HCT116 (cell line): ENCODE measurements around the gene C9orf43. TPM values are rescaled to one million over a fixed set of nuclear protein-coding genes. Genes with fewer than 3 reads are reported as not detected.

ENCODE experiments used
- ATAC-seq: fragments of 200-7000 bp; cut with Tn5 transposase; 2 replicates; pipeline ENCODE4 v1.9.1; 2020; ENCODE audit warnings: mild to moderate bottlenecking, moderate library complexity
- BruUV-seq: library from RNA; stranded (reverse); fragments of 400-500 nt; replicated peaks from 2 replicates; lab custom pipeline; 2021; lab: Mats Ljungman, UMichigan
- CTCF ChIA-PET: fragments of 300-600 bp; sonication (Branson Sonifier 250); formaldehyde crosslinking; loops from one replicate; lab custom pipeline; 2021; ENCODE audit warnings: antibody characterized with exemption; lab: Charles Lee
- POLR2A ChIA-PET: fragments of 300-600, 350-600 bp; sonication (Branson Sonifier 250); formaldehyde crosslinking; loops from one replicate; lab custom pipeline; 2021; ENCODE audit warnings: antibody characterized with exemption; lab: Charles Lee
- RAD21 ChIA-PET, 2 experiments: fragments of 300-600 bp; sonication (Branson Sonifier 250); formaldehyde crosslinking; loops; one replicate each; lab custom pipeline; 2023; ENCODE audit warnings: low total read pairs in 2 of 2; ENCODE audit not compliant: uncharacterized antibody in 2 of 2, unreplicated experiment in 2 of 2, low non-redundant PET in 1 of 2; lab: Charles Lee
- DNase-seq: peaks from one replicate; pipeline ENCODE4 v3.0.0-alpha.2; 2010; ENCODE audit warnings: low read depth, low spot score
- H2AFZ ChIP-seq: fragments of 200-600 bp; shearing (Covaris generic), sonication (generic); 2 replicates; pipeline ENCODE4 v1.6.1; 2017; ENCODE audit warnings: low read depth, mixed run types, mixed read lengths, antibody characterized with exemption, low read length; ENCODE audit not compliant: poor library complexity, severe bottlenecking
- H3K27ac ChIP-seq: 2 replicates; pipeline ENCODE4 v1.5.1; 2012; ENCODE audit warnings: low read depth, low read length
- H3K27me3 ChIP-seq: fragments of 200-600 bp; sonication (generic); 2 replicates; pipeline ENCODE4 v1.6.1; 2016; ENCODE audit warnings: mixed run types, low read length, mixed read lengths; ENCODE audit not compliant: insufficient read depth
- H3K36me3 ChIP-seq, 2 experiments: fragments of 200-500 bp in 1 of 2; fragments of 200-600 bp in 1 of 2; sonication (Bioruptor generic) in 1 of 2; sonication (generic) in 1 of 2; 2 replicates each; pipeline versions ENCODE4 v1.5.1 to v1.6.1; 2014 to 2016; ENCODE audit warnings: low read length in 2 of 2, inconsistent platforms in 1 of 2, mixed read lengths in 1 of 2, mixed run types in 1 of 2; ENCODE audit not compliant: insufficient read depth in 2 of 2, control insufficient read depth in 1 of 2
- H3K4me1 ChIP-seq, 2 experiments: fragments of 200-600 bp in 1 of 2; sonication (generic) in 1 of 2; 2 replicates each; pipeline versions ENCODE4 v1.5.1 to v1.6.1; 2012 to 2017; ENCODE audit warnings: low read length in 2 of 2, inconsistent platforms in 1 of 2, mild to moderate bottlenecking in 1 of 2, mixed read lengths in 1 of 2, mixed run types in 1 of 2, moderate library complexity in 1 of 2; ENCODE audit not compliant: insufficient read depth in 2 of 2, control insufficient read depth in 1 of 2
- H3K4me2 ChIP-seq: fragments of 200-600 bp; sonication (generic); 2 replicates; pipeline ENCODE4 v1.6.1; 2017; ENCODE audit warnings: mixed run types, low read length, mixed read lengths
- H3K4me3 ChIP-seq, 2 experiments: fragments of 200-600 bp in 1 of 2; sonication (generic) in 1 of 2; replicated peaks in 1 of 2; 2 replicates each; pipeline ENCODE4 v1.5.1; 2011 to 2016; ENCODE audit warnings: low read length in 2 of 2, control low read depth in 1 of 2, low read depth in 1 of 2, mild to moderate bottlenecking in 1 of 2, mixed read lengths in 1 of 2, mixed run types in 1 of 2
- H3K79me2 ChIP-seq: fragments of 200-600 bp; sonication (generic); 2 replicates; pipeline ENCODE4 v1.6.1; 2017; ENCODE audit warnings: mild to moderate bottlenecking, mixed run types, low read length, moderate library complexity, mixed read lengths; ENCODE audit not compliant: insufficient read depth
- H3K9ac ChIP-seq: fragments of 200-600 bp; sonication (generic); 2 replicates; pipeline ENCODE4 v1.6.1; 2016; ENCODE audit warnings: low read length, mixed read lengths
- H3K9me2 ChIP-seq: fragments of 200-600 bp; sonication (generic), shearing (Covaris generic); 2 replicates; pipeline ENCODE4 v1.6.1; 2017; ENCODE audit warnings: mixed run types, mild to moderate bottlenecking, moderate library complexity; ENCODE audit not compliant: insufficient read depth
- H3K9me3 ChIP-seq, 2 experiments: fragments of 200-500 bp in 1 of 2; fragments of 200-600 bp in 1 of 2; sonication (Bioruptor generic) in 1 of 2; sonication (generic) in 1 of 2; 2 replicates each; pipeline ENCODE4 v1.6.1; 2014 to 2017; ENCODE audit warnings: low read length in 2 of 2, mixed read lengths in 2 of 2, inconsistent platforms in 1 of 2, low read depth in 1 of 2, mild to moderate bottlenecking in 1 of 2, mixed run types in 1 of 2, moderate library complexity in 1 of 2; ENCODE audit not compliant: control insufficient read depth in 1 of 2, insufficient read depth in 1 of 2
- H4K20me1 ChIP-seq: fragments of 200-600 bp; sonication (generic), shearing (Covaris generic); 2 replicates; pipeline ENCODE4 v1.6.1; 2017; ENCODE audit warnings: mixed run types, mild to moderate bottlenecking, moderate library complexity; ENCODE audit not compliant: insufficient read depth
- EZH2 ChIP-seq: fragments of 200-600 bp; sonication (generic); IDR thresholded peaks from 2 replicates; pipeline ENCODE4 v1.6.1; 2017; ENCODE audit warnings: antibody characterized with exemption, mixed run types
- FOSL1 ChIP-seq: IDR thresholded peaks from 2 replicates; pipeline ENCODE4 v1.6.1; 2012; ENCODE audit warnings: low read depth
- POLR2A ChIP-seq: IDR thresholded peaks from 2 replicates; pipeline ENCODE4 v1.7.0; 2011; ENCODE audit warnings: borderline replicate concordance; ENCODE audit not compliant: insufficient read depth, insufficient read length; ENCODE audit errors: extremely low read depth
- RAD21 ChIP-seq: IDR thresholded peaks from 2 replicates; pipeline ENCODE4 v1.6.1; 2012; ENCODE audit warnings: low read depth, mild to moderate bottlenecking
- SIN3A ChIP-seq: IDR thresholded peaks from 2 replicates; pipeline ENCODE4 v1.6.1; 2012; ENCODE audit warnings: low read depth
- intact Hi-C: fragments of 100-400 bp; cut with micrococcal nuclease; formaldehyde crosslinking; loops from 2 replicates; pipeline ENCODE4 v1.10.0; 2022
- total RNA-seq: library from RNA; stranded (reverse); gene quantifications from one replicate; pipeline ENCODE4 v1.2.1, GENCODE V29; 2021; ENCODE audit not compliant: unreplicated experiment
- TF ChIP-seq, protein P1 (sequence below): IDR thresholded peaks from 2 replicates; pipeline ENCODE4 v1.6.1; 2011; ENCODE audit warnings: mild to moderate bottlenecking, low read length, moderate library complexity; ENCODE audit not compliant: insufficient replicate concordance; ENCODE audit errors: extremely low read depth
- TF ChIP-seq, protein P2 (sequence below): IDR thresholded peaks from 2 replicates; pipeline ENCODE4 v1.6.1; 2012

C9orf43 gene
- total RNA-seq, 1 experiment from 2014 or later, result 0.71 TPM

DNA sequence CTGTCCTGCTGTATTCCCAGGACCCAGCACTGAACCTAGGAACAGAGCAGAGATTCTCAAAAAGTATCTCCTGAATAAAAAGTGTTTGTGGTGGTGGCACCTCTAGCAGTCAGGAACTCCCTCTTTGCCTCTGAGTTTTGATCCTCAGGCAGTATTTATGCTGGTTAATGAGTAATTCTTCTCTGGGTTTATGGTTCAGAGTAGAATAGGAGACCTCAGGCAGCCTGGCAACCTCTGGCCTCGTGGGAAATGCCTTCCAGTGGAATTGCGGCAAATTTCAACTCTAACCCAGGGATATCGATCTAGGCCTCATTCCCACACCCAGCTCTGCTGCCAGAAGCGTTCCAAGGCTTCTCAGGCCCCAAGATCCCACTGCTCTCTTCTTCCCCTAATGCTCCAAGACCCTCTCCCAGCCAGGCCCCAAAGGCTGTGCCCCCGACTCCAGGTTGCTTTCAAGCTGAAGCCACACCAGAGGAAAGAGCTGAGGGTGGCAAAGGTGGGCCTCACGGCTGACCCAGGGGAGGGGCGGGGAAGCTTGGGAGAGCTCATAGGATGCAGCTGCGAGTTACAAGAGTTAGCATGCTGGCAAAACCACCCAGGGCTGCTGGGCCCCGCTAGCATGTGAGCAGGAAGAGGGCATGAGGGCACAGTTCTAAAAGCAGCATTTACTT, 22.9 kb upstream of the C9orf43 start:
- Histone ChIP-seq H3K4me3 (no peak overlapping the region), H3K4me1 (peaks cover 0 to under 1% of the 10 kb centered on the region in 2 experiments; a peak in 1 of 4 replicates), H3K79me2 (no peaks in the 10 kb centered on the region), H3K9me2 (no peaks in the 10 kb centered on the region), H3K9ac (no peak overlapping the region), H3K4me2 (no peak overlapping the region)
- no peak for ATAC-seq
- RAD21 ChIA-PET, result no interaction called here
- intact Hi-C loops, result no loop called here
- no TSS peak for BruUV-seq
- DNase-seq, result no peak
- TF ChIP-seq, protein P1, sequence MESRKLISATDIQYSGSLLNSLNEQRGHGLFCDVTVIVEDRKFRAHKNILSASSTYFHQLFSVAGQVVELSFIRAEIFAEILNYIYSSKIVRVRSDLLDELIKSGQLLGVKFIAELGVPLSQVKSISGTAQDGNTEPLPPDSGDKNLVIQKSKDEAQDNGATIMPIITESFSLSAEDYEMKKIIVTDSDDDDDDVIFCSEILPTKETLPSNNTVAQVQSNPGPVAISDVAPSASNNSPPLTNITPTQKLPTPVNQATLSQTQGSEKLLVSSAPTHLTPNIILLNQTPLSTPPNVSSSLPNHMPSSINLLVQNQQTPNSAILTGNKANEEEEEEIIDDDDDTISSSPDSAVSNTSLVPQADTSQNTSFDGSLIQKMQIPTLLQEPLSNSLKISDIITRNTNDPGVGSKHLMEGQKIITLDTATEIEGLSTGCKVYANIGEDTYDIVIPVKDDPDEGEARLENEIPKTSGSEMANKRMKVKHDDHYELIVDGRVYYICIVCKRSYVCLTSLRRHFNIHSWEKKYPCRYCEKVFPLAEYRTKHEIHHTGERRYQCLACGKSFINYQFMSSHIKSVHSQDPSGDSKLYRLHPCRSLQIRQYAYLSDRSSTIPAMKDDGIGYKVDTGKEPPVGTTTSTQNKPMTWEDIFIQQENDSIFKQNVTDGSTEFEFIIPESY, result no peak
- no peak for TF ChIP-seq SIN3A
- TF ChIP-seq FOSL1, result no peak
- TF ChIP-seq, protein P2, sequence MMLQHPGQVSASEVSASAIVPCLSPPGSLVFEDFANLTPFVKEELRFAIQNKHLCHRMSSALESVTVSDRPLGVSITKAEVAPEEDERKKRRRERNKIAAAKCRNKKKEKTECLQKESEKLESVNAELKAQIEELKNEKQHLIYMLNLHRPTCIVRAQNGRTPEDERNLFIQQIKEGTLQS, result no peak
- no peak for TF ChIP-seq RAD21
- TF ChIP-seq EZH2, result no peak
- no peak for TF ChIP-seq POLR2A
- TF ChIP-seq, all 23 proteins: peak for 0
- POLR2A ChIA-PET, result interaction anchor here (0.8 kb wide), 1 partner anchor 12 kb away, joined by 3 read pairs; no protein-coding TSS in a partner anchor
- H3K27ac ChIP-seq, result no peak overlapping the region
- H3K27me3 ChIP-seq, result no peaks in the 10 kb centered on the region
- no peak overlapping the region for H2AFZ ChIP-seq
- peaks cover 0 to 3% of the 10 kb centered on the region in 2 experiments; a peak in 1 of 4 replicates for H3K36me3 ChIP-seq
- no peaks in the 10 kb centered on the region for H3K9me3 ChIP-seq
- CTCF ChIA-PET, result interaction anchor here (0.6 kb wide), 1 partner anchor 221 kb away, joined by 3 read pairs; no protein-coding TSS in a partner anchor
- no peaks in the 10 kb centered on the region for H4K20me1 ChIP-seq
